ENCODE measurements around the gene PRM3. TPM values are rescaled to one million over a fixed set of nuclear protein-coding genes. Genes with fewer than 3 reads are reported as not detected.

Gene PRM3
- polyA plus RNA-seq, 1 experiment = not detected

DNA sequence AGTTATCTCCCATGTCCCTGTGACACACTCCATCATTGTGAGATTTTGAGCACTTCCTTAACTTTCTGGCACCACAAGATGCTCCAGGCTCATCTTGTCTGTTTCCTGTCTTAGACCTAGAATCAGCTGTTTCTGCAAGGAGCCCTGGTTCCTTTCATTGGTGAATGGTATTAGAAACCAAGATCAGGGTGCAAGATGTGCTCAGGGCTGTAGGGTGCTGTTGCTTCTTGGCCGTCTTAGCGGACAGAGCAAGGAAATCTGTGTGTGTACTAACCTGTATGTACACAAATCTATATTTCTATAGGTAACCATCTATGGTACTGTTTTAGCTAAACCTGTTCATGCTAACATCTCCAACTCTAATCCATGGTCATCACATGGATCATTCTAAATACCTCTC lies 15.8 kb upstream of the PRM3 start:
- H3K36me3 ChIP-seq (ENCODE audit: control insufficient read depth, insufficient read depth, low read length) = no peaks in the 10 kb centered on the region
- H3K27me3 ChIP-seq (ENCODE audit: control insufficient read depth, insufficient read depth, low read length) = peaks cover 6% of the 10 kb centered on the region
- TF ChIP-seq, protein P1, sequence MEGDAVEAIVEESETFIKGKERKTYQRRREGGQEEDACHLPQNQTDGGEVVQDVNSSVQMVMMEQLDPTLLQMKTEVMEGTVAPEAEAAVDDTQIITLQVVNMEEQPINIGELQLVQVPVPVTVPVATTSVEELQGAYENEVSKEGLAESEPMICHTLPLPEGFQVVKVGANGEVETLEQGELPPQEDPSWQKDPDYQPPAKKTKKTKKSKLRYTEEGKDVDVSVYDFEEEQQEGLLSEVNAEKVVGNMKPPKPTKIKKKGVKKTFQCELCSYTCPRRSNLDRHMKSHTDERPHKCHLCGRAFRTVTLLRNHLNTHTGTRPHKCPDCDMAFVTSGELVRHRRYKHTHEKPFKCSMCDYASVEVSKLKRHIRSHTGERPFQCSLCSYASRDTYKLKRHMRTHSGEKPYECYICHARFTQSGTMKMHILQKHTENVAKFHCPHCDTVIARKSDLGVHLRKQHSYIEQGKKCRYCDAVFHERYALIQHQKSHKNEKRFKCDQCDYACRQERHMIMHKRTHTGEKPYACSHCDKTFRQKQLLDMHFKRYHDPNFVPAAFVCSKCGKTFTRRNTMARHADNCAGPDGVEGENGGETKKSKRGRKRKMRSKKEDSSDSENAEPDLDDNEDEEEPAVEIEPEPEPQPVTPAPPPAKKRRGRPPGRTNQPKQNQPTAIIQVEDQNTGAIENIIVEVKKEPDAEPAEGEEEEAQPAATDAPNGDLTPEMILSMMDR (IDR thresholded peaks at IDR 0.05; ENCODE audit: insufficient read depth, low read depth, low read length) = no peak
- no peak for DNase-seq (ENCODE audit: low read depth)
- no peak overlapping the region for H3K4me3 ChIP-seq (ENCODE audit: low read depth, low read length)
- POLR2A ChIA-PET = no interaction called here
- CTCF ChIA-PET = interaction anchor here (0.6 kb wide), 1 partner anchor 131 kb away, joined by 4 read pairs; no protein-coding TSS in a partner anchor

DNA sequence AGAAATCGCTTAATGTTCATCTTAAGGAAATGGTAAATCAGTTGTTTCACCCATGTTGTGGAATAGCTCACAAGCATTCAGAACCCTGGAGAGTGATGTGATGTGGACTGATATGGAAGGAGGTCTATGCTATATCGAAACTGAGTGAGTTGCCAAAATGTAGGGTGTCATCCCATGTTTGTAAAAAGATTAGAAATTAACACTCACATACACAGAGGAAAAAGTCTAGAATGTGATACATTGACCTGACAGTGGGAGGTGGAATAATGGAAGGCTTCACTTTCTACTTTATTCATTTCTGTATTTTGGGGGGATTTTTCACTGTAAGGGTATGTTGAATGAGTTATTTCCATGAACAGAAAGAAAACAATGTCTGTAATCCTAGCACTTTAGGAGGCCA lies 12.4 kb upstream of the PRM3 start:
- ChIA-PET POLR2A (no interaction called here), CTCF (interaction anchor here (0.9 kb wide), 1 partner anchor 27 kb away, joined by 3 read pairs; no protein-coding TSS in a partner anchor)
- TF ChIP-seq, protein P1 (IDR thresholded peaks at IDR 0.05; ENCODE audit: insufficient read depth, low read depth, low read length) = no peak
- Histone ChIP-seq H3K36me3 (ENCODE audit: control insufficient read depth, insufficient read depth, low read length) (no peaks in the 10 kb centered on the region), H3K27me3 (ENCODE audit: control insufficient read depth, insufficient read depth, low read length) (peaks cover 10% of the 10 kb centered on the region), H3K4me3 (ENCODE audit: low read depth, low read length) (no peak overlapping the region)
- no peak for DNase-seq (ENCODE audit: low read depth)

DNA sequence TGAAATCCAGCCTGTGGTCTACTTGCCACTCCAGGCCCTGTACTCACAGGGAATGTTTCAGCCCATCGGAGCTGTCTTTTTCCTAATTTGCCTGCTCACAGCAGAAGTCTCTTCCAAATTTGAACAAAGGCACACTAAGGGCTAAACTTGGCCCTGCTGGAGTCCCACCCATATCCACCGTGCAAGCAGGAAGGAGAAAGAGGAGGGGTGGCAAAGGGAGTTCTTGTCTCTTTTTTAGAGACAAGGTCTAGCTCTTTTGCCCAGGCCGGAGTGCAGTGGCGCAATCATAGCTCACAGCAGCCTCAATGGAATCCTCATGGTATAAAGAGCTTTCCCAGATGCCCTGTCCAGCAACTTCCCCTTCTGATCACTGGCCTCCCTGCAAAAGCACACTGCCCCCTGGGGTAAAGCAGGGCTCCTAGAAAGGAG lies 10.4 kb upstream of the PRM3 start:
- Histone ChIP-seq H3K36me3 (ENCODE audit: control insufficient read depth, insufficient read depth, low read length) (no peaks in the 10 kb centered on the region), H3K27me3 (ENCODE audit: control insufficient read depth, insufficient read depth, low read length) (peaks cover 7% of the 10 kb centered on the region), H3K4me3 (ENCODE audit: low read depth, low read length) (no peak overlapping the region)
- ChIA-PET CTCF (interaction anchor here (0.6 to 2.0 kb wide), 7 partner anchors 13 to 184 kb away, joined by 3 to 7 read pairs (median 4); partner anchors contain the start of gene SOCS1), POLR2A (no interaction called here)
- DNase-seq (ENCODE audit: low read depth) = no peak
- TF ChIP-seq, protein P1 (IDR thresholded peaks at IDR 0.05; ENCODE audit: insufficient read depth, low read depth, low read length) = peak; percentile 21; the same call in 1 of the 2 replicates

DNA sequence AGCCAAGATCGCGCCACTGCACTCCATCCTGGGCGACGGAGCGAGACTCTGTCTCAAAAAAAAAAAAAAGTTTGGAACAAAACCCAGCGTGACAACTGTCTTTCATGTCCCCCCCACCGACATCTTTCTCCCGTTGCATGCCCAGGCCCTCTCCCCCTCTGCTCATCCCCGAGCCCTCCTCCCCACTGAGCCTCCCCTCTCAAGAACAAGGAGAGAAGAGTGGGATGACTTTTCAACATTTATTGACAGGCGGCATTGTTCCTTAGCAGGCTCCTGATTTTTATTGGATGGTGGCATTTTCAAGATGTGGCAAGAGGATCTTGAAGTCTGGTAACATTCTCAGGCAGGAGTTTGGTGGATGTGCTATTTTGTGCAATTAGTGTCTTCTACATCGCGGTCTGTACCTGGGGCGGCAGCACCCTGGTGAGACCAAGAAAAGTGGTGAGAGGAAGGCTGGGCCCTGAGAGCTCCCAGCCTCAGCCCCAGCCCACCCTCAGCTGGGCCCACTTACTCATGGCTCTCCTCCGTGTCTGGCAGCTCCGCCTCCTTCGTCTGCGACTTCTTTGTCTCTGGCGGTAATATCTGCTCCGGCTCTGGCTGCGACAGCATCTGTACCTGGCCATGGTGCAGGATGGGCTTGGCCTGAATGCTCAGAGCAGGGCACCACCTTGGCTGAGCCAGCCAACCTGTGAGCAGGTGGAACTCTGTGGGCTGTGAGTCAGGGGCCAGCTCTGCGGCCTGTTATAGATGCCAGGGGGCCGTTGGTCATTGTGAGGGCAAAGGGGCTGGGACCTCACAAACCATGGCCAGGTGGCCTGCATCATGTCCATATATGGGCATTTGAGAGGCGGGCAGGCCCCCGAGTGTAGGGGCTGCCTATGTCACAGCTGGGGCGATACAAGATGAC lies 7.4 kb upstream of the PRM3 start, which contains the start of gene PRM1:
TSS of gene PRM1 (minus strand) at position 715 of the 907 bp plus-strand sequence. CDS start at position 623, 92 bp downstream.
- no peak for DNase-seq (ENCODE audit: low read depth)
- H3K4me3 ChIP-seq (ENCODE audit: low read depth, low read length) = no peak within 1 kb of the TSS
- CTCF ChIA-PET = no interaction called here
- TF ChIP-seq, protein P1 (IDR thresholded peaks at IDR 0.05; ENCODE audit: insufficient read depth, low read depth, low read length) = no peak
- peaks cover 6% of the 10 kb centered on the region for H3K27me3 ChIP-seq (ENCODE audit: control insufficient read depth, insufficient read depth, low read length)
- POLR2A ChIA-PET = no interaction called here
- no peaks in the 10 kb centered on the region for H3K36me3 ChIP-seq (ENCODE audit: control insufficient read depth, insufficient read depth, low read length)
